ENCODE measurements around the gene PDXP. TPM values are rescaled to one million over a fixed set of nuclear protein-coding genes. Genes with fewer than 3 reads are reported as not detected.

Gene PDXP
- total and polyA plus RNA-seq, 2 of the 13 experiments (the other 11 are each of a cell fraction or from before 2014, with no cell fraction given) = 58.2 to 70.6 TPM

DNA sequence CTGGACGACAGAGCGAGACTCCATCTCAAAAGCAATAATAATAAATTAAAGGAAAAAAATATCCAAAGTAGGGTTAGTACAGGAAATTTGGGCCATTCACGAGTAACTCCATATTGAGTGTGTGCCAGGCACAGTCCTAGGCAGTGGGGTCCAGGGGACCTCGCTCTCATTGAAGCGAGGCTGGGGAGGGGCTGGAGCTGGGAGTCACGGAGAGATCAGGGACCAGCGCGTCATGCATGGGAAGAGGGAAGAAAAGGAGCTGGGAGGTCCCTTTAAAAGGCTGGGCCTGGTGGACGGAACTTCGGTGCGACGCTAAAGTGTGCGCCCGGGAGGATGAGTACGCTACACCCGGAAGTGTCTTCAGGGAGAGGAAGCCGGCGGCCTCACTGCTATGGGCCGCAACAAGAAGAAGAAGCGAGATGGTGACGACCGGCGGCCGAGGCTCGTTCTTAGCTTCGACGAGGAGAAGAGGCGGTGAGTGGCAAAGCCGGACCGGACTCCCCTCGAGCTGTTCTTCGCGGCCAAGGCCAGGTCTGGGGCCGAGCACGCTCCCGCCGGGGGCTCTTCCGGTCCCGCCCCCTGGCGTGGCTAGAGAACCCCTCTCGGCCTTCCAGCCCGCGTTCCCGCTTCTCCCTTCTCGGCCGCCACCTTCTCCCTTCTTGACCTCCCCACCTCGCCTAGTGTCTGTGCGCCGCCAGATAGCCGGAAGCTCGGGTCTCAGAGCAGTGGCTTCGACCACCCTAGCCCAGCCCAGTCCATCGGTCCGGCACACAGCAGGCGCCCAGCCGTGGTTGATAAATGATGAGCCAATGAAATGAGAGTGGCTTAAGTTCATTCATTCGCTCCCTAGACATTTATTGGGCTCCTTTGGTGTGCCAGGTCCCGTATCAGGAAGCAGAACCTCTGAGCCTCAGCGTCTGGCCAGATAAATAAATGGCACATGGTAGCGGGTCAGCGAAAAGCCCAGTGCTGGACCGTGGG, 27.8 kb downstream of the PDXP start, which contains the start of gene NOL12 (continued):
- TF ChIP-seq TSC22D2 (CRISPR knock-in tag; IDR thresholded peaks at IDR 0.05; ENCODE audit: borderline replicate concordance) = peak; percentile 20; the same call in 1 of the 2 replicates
- peak; percentile 81 for TF ChIP-seq ETV5 (CRISPR knock-in tag; IDR thresholded peaks at IDR 0.05; ENCODE audit: borderline replicate concordance)
- TF ChIP-seq DMTF1 (CRISPR knock-in tag; IDR thresholded peaks at IDR 0.05) = no peak
- TF ChIP-seq, protein P1, sequence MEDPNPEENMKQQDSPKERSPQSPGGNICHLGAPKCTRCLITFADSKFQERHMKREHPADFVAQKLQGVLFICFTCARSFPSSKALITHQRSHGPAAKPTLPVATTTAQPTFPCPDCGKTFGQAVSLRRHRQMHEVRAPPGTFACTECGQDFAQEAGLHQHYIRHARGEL (CRISPR knock-in tag; IDR thresholded peaks at IDR 0.05) = 0 out of 2 replicates have a peak, but pooled peaks have one; percentile 70
- TF ChIP-seq CSRNP2 (CRISPR knock-in tag; conservative IDR thresholded peaks at IDR 0.05; ENCODE audit: low read depth) = no peak
- no peak for TF ChIP-seq ZNF672 (CRISPR knock-in tag; IDR thresholded peaks at IDR 0.05)
- TF ChIP-seq KDM5B (CRISPR knock-in tag; IDR thresholded peaks at IDR 0.05; ENCODE audit: borderline replicate concordance) = peak; percentile 70; the same call in 1 of the 2 replicates
- peak; percentile 92 for TF ChIP-seq ZNF772 (CRISPR knock-in tag; IDR thresholded peaks at IDR 0.05)
- TF ChIP-seq, protein P2, sequence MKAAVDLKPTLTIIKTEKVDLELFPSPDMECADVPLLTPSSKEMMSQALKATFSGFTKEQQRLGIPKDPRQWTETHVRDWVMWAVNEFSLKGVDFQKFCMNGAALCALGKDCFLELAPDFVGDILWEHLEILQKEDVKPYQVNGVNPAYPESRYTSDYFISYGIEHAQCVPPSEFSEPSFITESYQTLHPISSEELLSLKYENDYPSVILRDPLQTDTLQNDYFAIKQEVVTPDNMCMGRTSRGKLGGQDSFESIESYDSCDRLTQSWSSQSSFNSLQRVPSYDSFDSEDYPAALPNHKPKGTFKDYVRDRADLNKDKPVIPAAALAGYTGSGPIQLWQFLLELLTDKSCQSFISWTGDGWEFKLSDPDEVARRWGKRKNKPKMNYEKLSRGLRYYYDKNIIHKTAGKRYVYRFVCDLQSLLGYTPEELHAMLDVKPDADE (CRISPR knock-in tag; IDR thresholded peaks at IDR 0.05) = no peak
- TF ChIP-seq HDAC2 (CRISPR knock-in tag; IDR thresholded peaks at IDR 0.05) = peak; percentile 83
- TF ChIP-seq, protein P3, sequence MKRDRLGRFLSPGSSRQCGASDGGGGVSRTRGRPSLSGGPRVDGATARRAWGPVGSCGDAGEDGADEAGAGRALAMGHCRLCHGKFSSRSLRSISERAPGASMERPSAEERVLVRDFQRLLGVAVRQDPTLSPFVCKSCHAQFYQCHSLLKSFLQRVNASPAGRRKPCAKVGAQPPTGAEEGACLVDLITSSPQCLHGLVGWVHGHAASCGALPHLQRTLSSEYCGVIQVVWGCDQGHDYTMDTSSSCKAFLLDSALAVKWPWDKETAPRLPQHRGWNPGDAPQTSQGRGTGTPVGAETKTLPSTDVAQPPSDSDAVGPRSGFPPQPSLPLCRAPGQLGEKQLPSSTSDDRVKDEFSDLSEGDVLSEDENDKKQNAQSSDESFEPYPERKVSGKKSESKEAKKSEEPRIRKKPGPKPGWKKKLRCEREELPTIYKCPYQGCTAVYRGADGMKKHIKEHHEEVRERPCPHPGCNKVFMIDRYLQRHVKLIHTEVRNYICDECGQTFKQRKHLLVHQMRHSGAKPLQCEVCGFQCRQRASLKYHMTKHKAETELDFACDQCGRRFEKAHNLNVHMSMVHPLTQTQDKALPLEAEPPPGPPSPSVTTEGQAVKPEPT (CRISPR knock-in tag; IDR thresholded peaks at IDR 0.05; ENCODE audit: low read depth) = peak; percentile 67; the same call in 1 of the 2 replicates
- TF ChIP-seq ZFY (CRISPR knock-in tag; IDR thresholded peaks at IDR 0.05) = peak; percentile 98
- no peak for TF ChIP-seq MAFF (IDR thresholded peaks at IDR 0.05; ENCODE audit: low read depth, low read length)
- TF ChIP-seq ZNF333 (CRISPR knock-in tag; IDR thresholded peaks at IDR 0.05; ENCODE audit: borderline replicate concordance) = peak; percentile 51; the same call in 1 of the 2 replicates
- 0 out of 2 replicates have a peak, but pooled peaks have one; percentile 47 for TF ChIP-seq GTF3A (CRISPR knock-in tag; conservative IDR thresholded peaks at IDR 0.05)
- peak; percentile 75 for TF ChIP-seq HOXA5 (CRISPR knock-in tag; IDR thresholded peaks at IDR 0.05)
- TF ChIP-seq TIGD3 (CRISPR knock-in tag; IDR thresholded peaks at IDR 0.05; ENCODE audit: borderline replicate concordance) = no peak
- peak; percentile 10; the same call in 1 of the 2 replicates for TF ChIP-seq NFYB (CRISPR knock-in tag; IDR thresholded peaks at IDR 0.05)

Data from HepG2 (cell line).